ENCODE data around the gene EHMT1.
A peak's percentile ranks its signal among the peaks of the same experiment; 100 is the strongest.

The EHMT1 gene

DNA sequence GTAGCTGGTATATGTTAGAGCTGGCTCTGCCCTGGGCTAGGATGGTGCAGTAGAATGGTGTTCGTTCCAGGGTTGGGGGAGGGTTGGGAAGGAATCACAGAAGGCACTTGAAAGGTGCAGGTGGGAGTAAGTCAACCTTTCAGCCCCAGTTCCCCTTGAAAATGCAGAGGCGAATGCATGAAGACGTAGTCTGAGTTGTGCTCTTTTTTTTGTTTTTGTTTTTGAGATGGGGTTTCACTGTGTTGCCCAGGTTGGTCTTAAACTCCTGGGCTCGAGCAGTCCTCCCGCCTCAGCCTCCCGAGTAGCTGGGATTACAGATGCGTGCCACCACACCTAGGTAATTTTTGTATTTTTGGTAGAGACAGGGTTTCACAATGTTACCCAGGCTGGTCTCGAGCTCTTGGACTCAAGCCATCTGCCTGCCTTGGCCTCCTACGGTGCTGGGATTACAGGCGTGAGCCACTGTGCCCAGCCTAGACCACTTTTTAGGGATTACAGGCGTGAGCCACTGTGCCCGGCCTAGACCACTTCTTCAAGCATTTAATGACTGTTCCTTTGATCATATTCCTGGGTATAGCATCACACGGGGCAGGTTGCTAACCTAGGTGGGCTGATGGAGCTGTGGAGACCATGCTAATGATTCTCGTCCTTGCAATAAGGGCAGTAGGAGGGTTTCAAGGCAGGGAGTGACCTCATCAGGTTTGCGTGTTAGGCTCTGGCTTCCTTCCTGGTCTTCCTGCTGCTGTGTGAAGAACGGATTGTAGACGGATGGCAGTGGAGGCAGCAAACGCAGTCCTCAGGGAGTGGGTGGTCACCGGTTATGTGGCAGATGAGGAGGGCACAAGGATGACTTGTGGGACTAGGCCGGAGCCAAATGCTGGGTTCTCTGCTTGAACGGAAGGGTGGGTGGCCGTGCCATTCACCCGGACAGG, 13.7 kb downstream of the EHMT1 start:
- no peaks in the 10 kb centered on the region for H3K9me2 ChIP-seq (ENCODE audit: low read depth, low read length)
- peaks cover 7% of the 10 kb centered on the region; the same call in 1 of the 2 replicates for H3K36me3 ChIP-seq (ENCODE audit: insufficient read depth, low read length)
- H3K4me2 ChIP-seq (ENCODE audit: low read length), result peak overlapping the region; percentile 23; the same call in 1 of the 2 replicates
- H3F3A ChIP-seq (ENCODE audit: insufficient read depth, low read length), result peaks cover 4% of the 10 kb centered on the region; the same call in 1 of the 2 replicates
- no peaks in the 10 kb centered on the region for H4K20me1 ChIP-seq (ENCODE audit: insufficient read depth, low read length)
- no peaks in the 10 kb centered on the region for H3K9me3 ChIP-seq (ENCODE audit: low read length)
- peak overlapping the region; percentile 59 for H3K27ac ChIP-seq (ENCODE audit: low read depth, low read length, poor library complexity, severe bottlenecking)
- TF ChIP-seq EZH2 (IDR thresholded peaks at IDR 0.05; ENCODE audit: borderline replicate concordance, low read length) (no peak), CTCF (IDR thresholded peaks at IDR 0.05; ENCODE audit: low read length) (no peak)
- no peak overlapping the region; the same call in 1 of the 2 replicates for H3K9ac ChIP-seq (ENCODE audit: low read length)
- no peaks in the 10 kb centered on the region for H3K27me3 ChIP-seq (ENCODE audit: insufficient read depth, low read length)
- H3K4me3 ChIP-seq (ENCODE audit: low read depth, low read length, poor library complexity, severe bottlenecking), result no peak overlapping the region
- H3K79me2 ChIP-seq (ENCODE audit: insufficient read depth, low read length), result peaks cover 89% of the 10 kb centered on the region
- no peak overlapping the region for H2AFZ ChIP-seq (ENCODE audit: low read length)
- peaks cover 62% of the 10 kb centered on the region for H3K4me1 ChIP-seq (ENCODE audit: insufficient read depth, low read length, severe bottlenecking)

DNA sequence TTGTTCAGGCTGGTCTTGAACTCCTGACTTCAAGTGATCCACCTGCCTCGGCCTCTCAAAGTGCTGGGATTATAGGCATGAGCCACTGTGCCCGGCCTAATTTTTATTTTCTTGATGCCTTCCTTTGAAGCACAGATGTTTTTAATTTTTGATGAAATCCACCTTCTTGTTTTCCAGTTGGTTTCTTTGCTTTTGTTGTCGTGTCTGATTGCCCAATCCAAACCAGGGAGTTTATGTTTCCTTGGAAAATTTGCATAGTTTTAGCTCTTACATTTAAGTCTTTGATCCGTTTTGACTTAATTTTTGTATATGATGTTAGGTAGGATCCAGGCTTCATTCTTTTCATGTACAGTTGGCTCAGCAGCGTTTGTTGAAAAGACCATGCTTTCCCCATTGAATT, 15.2 kb downstream of the EHMT1 start:
- H4K20me1 ChIP-seq (ENCODE audit: insufficient read depth, low read length), result no peaks in the 10 kb centered on the region
- no peak overlapping the region for H3K9ac ChIP-seq (ENCODE audit: low read length)
- peaks cover 4% of the 10 kb centered on the region; the same call in 1 of the 2 replicates for H3F3A ChIP-seq (ENCODE audit: insufficient read depth, low read length)
- H3K4me2 ChIP-seq (ENCODE audit: low read length), result no peak overlapping the region
- H3K79me2 ChIP-seq (ENCODE audit: insufficient read depth, low read length), result peaks cover 89% of the 10 kb centered on the region
- H3K4me3 ChIP-seq (ENCODE audit: low read depth, low read length, poor library complexity, severe bottlenecking), result no peak overlapping the region
- no peaks in the 10 kb centered on the region for H3K27me3 ChIP-seq (ENCODE audit: insufficient read depth, low read length)
- no peak overlapping the region for H2AFZ ChIP-seq (ENCODE audit: low read length)
- H3K27ac ChIP-seq (ENCODE audit: low read depth, low read length, poor library complexity, severe bottlenecking), result peak overlapping the region; percentile 60
- H3K36me3 ChIP-seq (ENCODE audit: insufficient read depth, low read length), result peaks cover 8% of the 10 kb centered on the region
- TF ChIP-seq CTCF (IDR thresholded peaks at IDR 0.05; ENCODE audit: low read length) (no peak), EZH2 (IDR thresholded peaks at IDR 0.05; ENCODE audit: borderline replicate concordance, low read length) (no peak)
- H3K9me3 ChIP-seq (ENCODE audit: low read length), result no peaks in the 10 kb centered on the region
- H3K9me2 ChIP-seq (ENCODE audit: low read depth, low read length), result no peaks in the 10 kb centered on the region
- peaks cover 55% of the 10 kb centered on the region for H3K4me1 ChIP-seq (ENCODE audit: insufficient read depth, low read length, severe bottlenecking)

GRCh38 chr9:137638680-137639079, 19.9 kb downstream of the EHMT1 start:
- Histone ChIP-seq H3K9me2 (ENCODE audit: low read depth, low read length) (no peaks in the 10 kb centered on the region), H3K27me3 (ENCODE audit: insufficient read depth, low read length) (no peaks in the 10 kb centered on the region), H2AFZ (ENCODE audit: low read length) (no peak overlapping the region), H3K36me3 (ENCODE audit: insufficient read depth, low read length) (peaks cover 25% of the 10 kb centered on the region), H3K4me2 (ENCODE audit: low read length) (peak overlapping the region; percentile 62), H3K9ac (ENCODE audit: low read length) (peak overlapping the region; percentile 45; the same call in 1 of the 2 replicates), H3K4me3 (ENCODE audit: low read depth, low read length, poor library complexity, severe bottlenecking) (peak overlapping the region; percentile 37), H4K20me1 (ENCODE audit: insufficient read depth, low read length) (no peaks in the 10 kb centered on the region), H3K9me3 (ENCODE audit: low read length) (no peaks in the 10 kb centered on the region), H3K27ac (ENCODE audit: low read depth, low read length, poor library complexity, severe bottlenecking) (peak overlapping the region; percentile 46), H3K79me2 (ENCODE audit: insufficient read depth, low read length) (peaks cover 90% of the 10 kb centered on the region), H3F3A (ENCODE audit: insufficient read depth, low read length) (peaks cover 4% of the 10 kb centered on the region; the same call in 1 of the 2 replicates), H3K4me1 (ENCODE audit: insufficient read depth, low read length, severe bottlenecking) (peaks cover 29% of the 10 kb centered on the region)
- TF ChIP-seq EZH2 (IDR thresholded peaks at IDR 0.05; ENCODE audit: borderline replicate concordance, low read length), result no peak

All from OCI-LY1 (cell line).